HG03135 (cell line): ENCODE results near the gene SCUBE1.
A peak's percentile ranks its signal among the peaks of the same experiment; 100 is the strongest.

Source experiments
- ATAC-seq: cut with Tn5 transposase; IDR thresholded peaks from one replicate; pipeline ENCODE4 v1.9.1; 2021; ENCODE audit warnings: mild to moderate bottlenecking, moderate library complexity; ENCODE audit not compliant: unreplicated experiment

SCUBE1 gene

DNA sequence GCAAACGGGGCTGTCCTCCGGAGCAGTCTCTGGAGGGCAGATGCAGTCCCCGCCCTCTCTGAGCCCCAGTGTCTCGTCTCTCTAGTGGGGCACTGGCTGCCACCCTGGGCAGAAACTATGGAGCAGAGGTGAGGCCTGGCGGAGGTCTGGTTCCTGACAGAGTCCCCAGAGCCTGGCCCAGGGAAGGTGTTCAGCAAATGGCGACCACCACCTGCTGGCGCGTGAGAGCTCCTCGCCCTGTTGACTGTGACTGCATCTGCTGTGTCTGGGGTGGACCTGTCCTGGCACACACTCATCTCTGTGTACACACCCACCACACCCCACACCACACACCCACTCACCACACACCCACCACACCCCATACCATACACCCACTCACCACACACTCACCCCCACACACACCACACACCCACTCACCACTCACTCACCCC, 137.9 kb downstream of the SCUBE1 start:
- ATAC-seq = no peak

- no peak for ATAC-seq
Observed at GRCh38 chr22:43203471-43203981, 139.6 kb downstream of the SCUBE1 start.

DNA sequence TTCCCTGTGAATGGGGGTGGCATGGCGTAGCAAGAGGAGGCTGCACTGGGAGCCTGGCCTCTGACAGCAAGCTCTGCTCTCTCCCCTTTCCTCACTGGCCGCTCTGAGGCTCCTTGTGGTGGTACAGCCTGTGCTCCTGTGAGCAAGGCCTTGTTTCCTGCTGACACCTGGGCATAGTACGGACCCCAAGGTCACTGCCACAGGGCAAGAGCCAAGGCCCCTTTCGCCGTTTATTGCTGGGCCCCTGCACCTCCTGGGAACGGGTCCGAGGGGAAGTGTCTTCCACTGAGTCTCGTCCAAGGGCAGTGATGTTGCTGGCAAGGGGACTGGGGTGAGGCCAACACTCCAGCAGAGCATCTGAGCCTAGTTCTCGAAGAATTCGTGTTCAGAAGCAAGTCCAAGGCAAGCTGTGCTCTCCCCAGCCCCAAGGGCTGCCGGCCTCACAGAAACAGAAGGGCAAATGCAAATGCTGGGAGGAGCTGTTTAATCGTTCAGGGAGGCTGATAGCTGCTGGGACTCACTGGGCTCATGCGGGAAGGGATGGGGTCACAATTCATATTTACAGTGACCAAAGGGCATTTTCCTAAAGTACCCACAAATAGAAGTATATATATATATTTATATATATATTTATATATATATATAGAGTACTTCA, 140.3 kb downstream of the SCUBE1 start:
- no peak for ATAC-seq

GRCh38 chr22:43202326-43202725, 140.8 kb downstream of the SCUBE1 start:
- no peak for ATAC-seq

DNA sequence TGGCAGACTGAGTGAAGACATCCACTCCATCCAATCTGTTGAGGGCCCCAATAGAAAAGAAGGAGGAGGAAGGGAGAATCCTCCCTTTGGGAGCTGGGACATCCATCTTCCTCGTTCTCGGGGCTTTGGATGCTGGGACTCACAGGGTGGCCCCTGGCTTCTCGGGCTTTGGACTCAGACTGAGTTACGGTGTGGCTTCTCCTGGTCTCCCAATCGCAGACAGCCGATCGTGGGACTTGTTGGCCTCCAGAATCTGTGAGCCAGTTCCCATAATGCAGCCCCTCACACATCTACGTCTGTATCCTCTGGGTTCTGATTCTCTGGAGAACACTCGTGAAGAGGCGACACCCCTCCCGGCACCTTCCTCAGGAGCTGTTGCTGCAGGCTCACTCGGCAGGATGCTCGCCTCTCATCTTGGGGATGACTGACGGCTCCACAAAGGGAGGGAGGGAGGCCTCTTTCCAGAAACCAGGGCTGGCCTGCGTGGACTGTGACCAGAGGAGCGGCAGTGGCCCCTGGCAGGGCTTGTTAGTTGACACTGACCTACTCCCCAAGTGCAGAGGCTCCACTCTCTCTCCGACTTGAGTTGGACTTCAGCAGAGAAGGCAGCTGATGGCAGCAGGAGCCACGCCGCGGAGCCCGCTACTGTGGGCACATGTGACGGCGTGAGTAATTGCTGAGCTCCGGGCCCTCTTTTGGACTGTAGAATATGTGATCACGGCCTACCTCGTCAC, 141.5 kb downstream of the SCUBE1 start:
- ATAC-seq = no peak

GRCh38 chr22:43200555-43200954, 142.6 kb downstream of the SCUBE1 start:
- no peak for ATAC-seq

GRCh38 chr22:43200031-43200430, 143.1 kb downstream of the SCUBE1 start:
- ATAC-seq = no peak

DNA sequence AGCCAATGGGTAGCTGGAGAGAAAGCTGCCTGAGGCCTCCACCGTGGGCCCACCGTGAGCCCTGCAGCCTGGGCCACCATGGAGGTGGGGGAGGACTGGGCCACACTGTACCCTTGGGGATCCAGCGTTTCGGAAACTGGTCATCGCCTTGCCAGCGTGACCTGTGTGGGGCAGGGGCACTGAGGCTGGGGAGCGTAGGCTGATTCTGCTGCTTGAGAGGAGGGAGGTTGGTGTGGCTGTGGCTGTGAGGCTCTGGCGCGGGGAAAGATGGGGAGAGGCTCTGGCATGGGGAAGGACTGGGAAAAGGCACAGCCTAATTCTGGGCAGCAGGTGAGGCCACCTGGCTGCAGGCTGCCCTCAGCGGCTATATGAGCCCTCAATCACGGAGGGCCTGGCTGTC, 143.6 kb downstream of the SCUBE1 start:
- ATAC-seq = no peak

DNA sequence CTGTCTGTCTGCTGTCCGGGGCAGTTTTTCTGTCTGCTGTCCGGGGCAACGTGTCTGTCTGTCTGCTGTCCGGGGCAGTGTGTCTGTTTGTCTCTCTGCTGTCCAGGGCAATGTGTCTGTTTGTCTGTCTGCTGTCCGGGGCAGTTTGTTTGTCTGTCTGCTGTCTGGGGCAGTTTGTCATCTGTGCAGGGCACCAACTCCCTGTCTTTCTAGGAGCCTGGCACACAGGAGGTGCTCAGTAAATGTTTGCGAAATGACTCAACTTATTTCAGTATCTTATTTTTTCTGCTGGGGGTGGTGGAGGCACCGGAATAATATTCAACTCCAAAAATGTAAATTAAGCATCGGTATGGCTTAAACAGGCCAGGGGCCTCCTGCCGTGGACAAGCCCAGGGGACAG, 144.2 kb downstream of the SCUBE1 start:
- ATAC-seq = no peak

DNA sequence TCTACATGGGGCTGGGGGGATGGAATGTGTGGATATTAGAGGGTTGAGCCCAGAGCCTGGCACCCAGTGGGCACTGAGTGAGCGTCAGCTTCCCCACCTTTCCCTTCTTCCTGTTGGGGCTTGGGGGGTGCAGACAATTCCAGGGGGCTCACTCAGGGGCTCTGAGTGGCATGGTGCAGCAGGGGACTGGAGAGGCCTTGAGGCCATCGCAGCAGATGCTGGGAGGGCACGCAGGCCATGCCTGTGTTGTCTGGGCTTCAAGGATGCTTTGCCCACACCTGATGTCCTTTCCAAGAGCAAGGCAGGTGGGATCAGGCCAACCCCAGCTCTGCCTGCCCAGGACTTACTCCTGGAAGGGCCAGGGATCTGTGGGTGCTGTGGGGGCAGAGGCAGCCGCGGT, 145.0 kb downstream of the SCUBE1 start:
- no peak for ATAC-seq

DNA sequence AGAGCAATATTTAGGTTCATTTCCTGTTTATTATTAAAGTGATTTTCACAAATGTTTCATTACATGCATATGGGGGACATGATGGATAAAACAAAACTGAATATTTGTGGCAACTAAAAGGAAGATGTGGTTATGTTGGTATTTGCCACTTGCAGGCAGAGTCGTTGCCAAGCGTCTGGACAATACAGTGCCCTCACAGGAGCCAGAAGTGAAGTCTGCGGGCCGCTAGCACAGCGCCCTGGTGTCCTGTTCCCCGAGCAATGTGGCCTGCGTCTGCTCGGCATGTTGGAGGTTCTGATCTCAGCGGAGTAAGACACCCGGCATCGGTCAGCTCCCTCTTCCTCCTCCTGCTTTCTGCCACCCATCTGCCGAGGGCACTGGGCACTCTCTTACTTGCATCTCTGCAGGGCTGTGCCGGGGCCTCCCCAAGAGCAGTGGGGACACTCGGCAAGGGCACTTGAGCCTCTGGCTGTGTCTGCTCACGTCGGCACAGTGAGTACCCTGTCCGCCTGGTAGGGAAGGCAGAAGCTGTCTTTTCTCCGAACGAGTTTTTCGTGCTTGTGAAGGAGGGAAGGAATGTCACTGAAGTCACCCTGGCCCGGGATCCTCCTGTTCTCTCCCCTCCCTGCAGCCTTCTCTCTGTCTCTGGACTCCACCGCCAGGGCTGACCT, 145.8 kb downstream of the SCUBE1 start:
- no peak for ATAC-seq

DNA sequence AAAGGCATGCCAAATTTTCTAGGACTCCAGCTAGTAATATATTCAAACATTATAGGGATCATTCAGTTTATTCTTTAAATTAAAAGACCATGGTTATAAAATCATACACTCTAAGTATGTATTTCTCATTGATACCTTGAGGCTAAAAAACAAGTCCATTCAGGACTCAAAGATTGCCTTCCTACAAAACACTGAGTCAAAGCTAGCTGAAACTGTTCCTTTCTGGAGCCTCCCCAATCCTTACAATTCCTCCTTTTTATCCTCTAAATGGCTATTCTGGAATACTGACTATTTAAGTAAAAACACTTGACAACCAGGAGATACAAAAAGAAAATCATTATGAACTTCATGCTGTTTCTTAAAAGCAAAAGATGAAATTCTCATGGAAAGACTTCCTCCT, 151.3 kb downstream of the SCUBE1 start:
- no peak for ATAC-seq

DNA sequence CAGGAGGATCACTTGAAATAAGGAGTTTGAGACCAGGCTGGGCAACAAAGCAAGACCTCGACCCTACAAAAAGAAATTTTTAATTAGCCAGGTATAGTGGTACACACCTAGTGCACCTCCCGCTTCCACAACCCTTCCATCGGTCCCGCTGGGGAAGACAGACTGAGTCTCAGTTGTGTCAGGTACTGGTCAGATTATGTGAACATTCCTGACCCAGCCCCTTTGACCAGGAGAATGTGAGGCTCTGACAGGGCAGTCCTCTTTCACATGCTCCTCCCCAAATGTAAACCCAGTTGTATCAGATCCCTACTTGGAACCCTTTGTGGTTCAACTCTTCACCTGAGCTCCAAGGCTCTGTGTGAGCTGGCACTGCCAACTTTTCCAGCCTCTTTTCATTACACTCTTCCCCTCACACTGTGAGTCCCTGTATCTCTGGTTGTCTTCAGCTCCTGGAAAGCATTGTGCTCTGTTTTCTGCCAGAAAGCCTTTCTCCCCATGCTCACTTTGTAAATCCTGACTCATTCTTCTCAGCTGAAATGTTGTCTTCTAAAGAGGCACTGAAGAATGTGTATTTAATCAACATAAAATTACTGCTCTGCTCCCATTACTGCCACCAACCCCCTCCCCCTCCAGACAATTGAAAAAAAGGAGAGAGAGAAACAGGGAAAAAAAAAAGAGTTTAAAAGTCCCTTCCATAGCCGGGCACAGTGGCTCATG, 154.2 kb downstream of the SCUBE1 start:
- no peak for ATAC-seq

DNA sequence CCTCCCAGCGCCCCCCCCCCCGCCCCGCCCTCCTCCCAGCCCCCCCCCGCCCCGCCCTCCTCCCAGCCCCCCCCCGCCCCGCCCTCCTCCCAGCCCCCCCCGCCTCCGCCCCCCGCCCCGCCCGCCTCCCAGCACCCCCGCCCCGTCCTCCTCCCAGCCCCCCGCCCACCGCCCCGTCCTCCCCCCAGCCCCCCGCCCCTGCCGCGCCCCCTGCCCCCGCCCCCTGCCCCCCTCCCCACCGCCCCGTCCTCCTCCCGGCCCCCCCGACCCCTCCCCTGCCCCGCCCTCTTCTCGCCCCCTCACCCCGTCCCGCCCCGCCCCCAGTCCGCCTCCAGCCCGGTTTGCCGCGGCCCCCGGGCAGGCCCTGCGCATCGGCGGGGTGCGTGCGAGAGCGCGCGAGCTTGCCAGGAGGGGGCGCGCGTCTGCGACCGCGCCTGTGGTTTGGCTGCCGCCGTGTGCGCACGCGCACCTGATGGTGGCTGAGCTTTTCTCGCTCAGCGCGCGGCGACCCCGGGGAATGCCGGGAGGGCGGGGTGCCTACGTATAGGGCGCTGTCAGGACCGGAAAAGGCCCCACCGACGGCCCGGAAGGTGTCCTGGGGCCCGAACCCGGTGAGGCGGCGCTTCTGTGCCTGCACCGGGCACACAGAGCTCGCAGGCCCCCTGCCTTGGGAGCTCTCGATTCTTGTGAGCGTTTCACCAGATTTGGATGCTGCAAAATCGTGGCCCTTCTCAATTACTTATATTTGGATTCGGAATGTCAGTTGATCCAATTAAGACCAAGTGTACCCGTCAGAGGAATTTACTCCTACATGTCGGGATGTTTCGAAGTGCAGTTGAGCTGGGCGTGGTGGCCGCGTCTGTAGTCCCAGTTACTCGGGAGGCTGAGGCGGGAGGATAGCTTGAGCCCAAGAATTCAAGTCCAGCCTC, 155.7 kb downstream of the SCUBE1 start:
- ATAC-seq = peak; percentile 83

DNA sequence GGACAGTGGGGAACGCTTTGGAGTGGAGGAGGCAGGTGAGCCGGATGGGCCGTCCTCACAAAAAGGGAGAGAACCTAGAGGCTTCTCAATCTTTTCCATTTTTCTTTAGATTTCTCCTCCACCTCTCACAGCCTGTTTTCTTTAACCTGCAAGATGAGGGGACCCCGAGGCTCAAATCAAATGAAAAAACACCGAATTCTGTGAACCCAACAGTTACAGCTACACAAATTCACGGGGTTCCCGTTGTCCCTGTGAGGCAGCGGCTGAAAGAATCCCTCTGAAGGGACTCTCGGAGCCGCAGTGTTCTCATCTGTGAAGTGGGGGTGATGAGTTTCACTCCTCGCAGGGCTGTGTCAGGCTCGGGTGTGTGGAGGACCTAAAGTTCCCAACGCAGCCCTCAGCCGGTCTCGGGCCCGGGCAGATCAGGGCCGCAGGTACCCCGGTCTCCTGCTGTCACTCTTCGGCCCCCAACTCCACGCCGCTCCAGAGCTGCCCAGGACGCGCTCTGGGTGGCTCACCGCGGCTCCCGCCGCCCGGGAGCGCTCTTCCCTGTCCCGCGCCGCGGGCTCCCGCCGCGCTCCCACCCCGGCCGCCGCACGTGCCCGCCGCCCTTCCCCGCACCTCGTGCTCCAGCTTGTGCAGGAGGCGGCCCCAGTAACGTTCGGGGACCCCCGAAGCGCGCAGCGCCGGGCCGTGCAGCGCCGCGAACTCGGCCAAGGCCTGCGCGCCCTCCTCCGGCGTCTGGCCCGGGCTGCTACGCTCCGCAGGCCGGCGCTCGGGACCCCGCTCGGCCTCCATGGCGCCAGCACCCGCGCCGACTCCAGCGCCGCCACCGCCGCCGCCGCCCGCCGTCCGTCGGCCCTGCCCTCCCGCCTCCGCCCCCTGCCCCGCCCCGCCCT, 156.7 kb downstream of the SCUBE1 start, which contains the start of gene TTLL12:
Gene TTLL12, minus strand, starts transcription at position 863 of the 899 bp plus-strand sequence. Its CDS starts 65 bp downstream, at position 798.
- peak; percentile 55 for ATAC-seq

GRCh38 chr22:43185860-43186261, 157.3 kb downstream of the SCUBE1 start:
- ATAC-seq = no peak

DNA sequence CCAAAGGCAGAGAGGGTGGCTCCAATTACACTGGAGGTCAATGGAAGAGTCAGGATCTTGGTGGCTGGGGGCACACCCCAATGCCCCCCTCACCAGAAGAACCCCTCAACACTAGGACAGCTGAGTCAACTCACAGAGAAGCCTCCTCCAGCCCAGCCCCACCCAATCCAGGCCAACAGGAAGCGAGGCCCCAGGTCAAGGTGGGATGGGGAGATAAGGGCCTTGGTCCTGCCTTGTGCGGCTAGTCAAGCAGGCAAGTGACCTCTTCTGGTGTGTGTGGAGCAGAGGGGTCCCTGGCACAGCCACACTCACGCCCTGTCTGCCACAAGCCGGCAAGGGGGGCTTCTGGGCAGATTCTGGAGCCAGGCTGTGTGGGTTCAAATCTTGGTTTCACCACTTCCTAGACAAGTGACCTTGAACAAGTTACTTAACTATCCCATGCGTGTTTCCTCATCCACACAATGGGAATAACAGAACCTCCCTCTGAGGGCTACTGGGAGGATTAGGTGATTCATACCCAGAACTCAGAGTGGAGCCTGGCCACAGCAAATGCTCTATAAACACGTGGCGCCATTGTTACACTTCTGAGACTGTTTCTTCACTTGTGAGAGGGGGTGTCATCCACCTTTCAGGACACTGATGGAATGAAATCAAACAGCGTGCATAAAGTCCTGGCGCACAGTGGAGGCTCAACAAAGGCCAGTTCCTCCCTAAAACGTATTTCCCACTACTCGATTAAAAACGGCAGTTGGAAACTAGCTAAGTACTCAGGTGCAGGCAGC, 159.5 kb downstream of the SCUBE1 start:
- ATAC-seq = no peak

- ATAC-seq = no peak
Observed at GRCh38 chr22:43182726-43183125, 160.4 kb downstream of the SCUBE1 start.
